Adrenal gland (tissue), 12 donors: ENCODE measurements around the gene CD207. TPM values are rescaled to one million over a fixed set of nuclear protein-coding genes. Genes with fewer than 3 reads are reported as not detected.

Source experiments
- DNase-seq, 7 donors: peaks; one replicate each; pipeline ENCODE4 v3.0.0-alpha.2; 2019 to 2020
- H3K27ac ChIP-seq, 5 donors: fragments of 200-600 bp; sonication (generic) in 4 of 5; 1 replicate in 3 of 5; 2 replicates in 2 of 5; pipeline versions ENCODE4 v1.5.1 to v1.8.0; 2016 to 2020; ENCODE audit warnings: mild to moderate bottlenecking in 1 of 5
- H3K27me3 ChIP-seq: fragments of 200-600 bp; 2 replicates; pipeline ENCODE4 v1.8.0; 2021
- H3K36me3 ChIP-seq, 2 donors: fragments of 200-600 bp; replicated peaks in 1 of 2; 1 replicate in 1 of 2; 2 replicates in 1 of 2; pipeline versions ENCODE4 v1.5.1 to v1.8.0; 2018 to 2022
- H3K4me1 ChIP-seq, 2 donors: fragments of 200-600 bp; replicated peaks in 1 of 2; 1 replicate in 1 of 2; 2 replicates in 1 of 2; pipeline versions ENCODE4 v1.5.1 to v1.8.0; 2018 to 2021
- H3K4me3 ChIP-seq, 4 donors: fragments of 200-600 bp; sonication (generic) in 3 of 4; one replicate each; pipeline ENCODE4 v1.5.1; 2016 to 2018
- H3K9me3 ChIP-seq, 3 donors: fragments of 200-600 bp; sonication (generic) in 1 of 3; replicated peaks in 1 of 3; 1 replicate in 2 of 3; 2 replicates in 1 of 3; pipeline versions ENCODE4 v1.5.1 to v1.8.0; 2016 to 2021
- CTCF ChIP-seq, 6 experiments: fragments of 450-650 bp in 4 of 6; fragments of 200-600 bp in 2 of 6; sonication (generic) in 1 of 6; IDR thresholded peaks; 1 replicate in 5 of 6; 2 replicates in 1 of 6; pipeline versions ENCODE4 v1.5.1 to v1.8.0; 2016 to 2021; ENCODE audit warnings: antibody characterized with exemption in 6 of 6, mild to moderate bottlenecking in 2 of 6, moderate library complexity in 1 of 6
- POLR2A ChIP-seq, 2 donors: fragments of 450-650 bp; IDR thresholded peaks; one replicate each; pipeline ENCODE4 v1.6.1; 2017; ENCODE audit warnings: antibody characterized with exemption in 2 of 2, mild to moderate bottlenecking in 2 of 2, moderate library complexity in 1 of 2
- WGBS, 4 donors: extraction: QIAGEN DNeasy Blood & Tissue Kit in 2 of 4; methylation state at CpG; one replicate each; pipeline versions ENCODE4 v1.1.5 to v1.1.7; 2013 to 2017; 5-methylcytosine and 5-hydroxymethylcytosine counted together
- intact Hi-C, 2 donors: fragments of 100-400 bp; cut with DNase I; formaldehyde crosslinking; loops; one replicate each; pipeline versions ENCODE4 v1.14.1 to v1.15.0; 2022 to 2023
- polyA plus RNA-seq, 3 donors: library from polyadenylated mRNA; stranded (reverse); fragments of 200-250 nt in 2 of 3; fragments of 350-450 nt in 1 of 3; fragmentation: Illumina TruSeq in 1 of 3; extraction: RNeasy Lipid Tissue Mini Kit (QIAGEN cat#74804) in 1 of 3; gene quantifications; one replicate each; pipeline ENCODE4 v1.2.3, GENCODE V29; 2013 to 2014
- total RNA-seq, 9 donors: library from RNA; depleted of rRNA in 4 of 9; stranded (reverse); fragments of >200 nt in 4 of 9; fragments of 120-200 nt in 1 of 9; fragmentation: NEBNext Ultra II Directional in 1 of 9; extraction: Animal tissue kit (Norgen Biotek cat#: 25700) in 1 of 9; gene quantifications; one replicate each; pipeline versions ENCODE4 v1.1.0 to v1.2.4, GENCODE V29; 2013 to 2023
- donor health status: healthy with polysubstance abuse.
- donor health status: Bipolar disorder and iron deficiency.
- donor health status: DM: yes; HTN: yes; CAD: no.
- donor health status: DM: no; HTN: no; CAD: no.
- donor health status: DM: no; HTN: no; CAD: no.
- donor health status: DM: yes; HTN: yes; CAD: no.

Gene CD207
- total and polyA plus RNA-seq, 12 donors = 0.07 to 0.10 TPM; not detected in 10

GRCh38 chr2:70817284-70817954 lies 18.2 kb downstream of the CD207 start:
- H3K27me3 ChIP-seq = no peaks in the 10 kb centered on the region
- no peaks in the 10 kb centered on the region for H3K36me3 ChIP-seq
- TF ChIP-seq POLR2A (IDR thresholded peaks at IDR 0.05) (no peak), CTCF (IDR thresholded peaks at IDR 0.05) (no peak)
- 84 to 96% (median 86%) methylated on average over 3 of the region's 3 CpGs for WGBS, 4 donors
- no peaks in the 10 kb centered on the region for H3K9me3 ChIP-seq
- H3K27ac ChIP-seq = no peak overlapping the region
- no peaks in the 10 kb centered on the region for H3K4me1 ChIP-seq
- DNase-seq = no peak
- intact Hi-C loops = no loop called here
- H3K4me3 ChIP-seq = no peak overlapping the region

GRCh38 chr2:70816726-70817125 lies 18.9 kb downstream of the CD207 start:
- TF ChIP-seq CTCF (IDR thresholded peaks at IDR 0.05) (no peak), POLR2A (IDR thresholded peaks at IDR 0.05) (no peak)
- 70 to 88% (median 82%) methylated on average over 5 of the region's 5 CpGs for WGBS, 4 donors

GRCh38 chr2:70808983-70809958 lies 26.3 kb downstream of the CD207 start:
- Histone ChIP-seq H3K27ac (no peak overlapping the region), H3K27me3 (no peaks in the 10 kb centered on the region), H3K4me1 (no peaks in the 10 kb centered on the region), H3K4me3 (no peak overlapping the region), H3K9me3 (no peaks in the 10 kb centered on the region), H3K36me3 (no peaks in the 10 kb centered on the region)
- intact Hi-C loops = no loop called here
- TF ChIP-seq POLR2A (IDR thresholded peaks at IDR 0.05) (no peak), CTCF (IDR thresholded peaks at IDR 0.05) (no peak)
- 88 to 92% (median 90%) methylated on average over 9 to 12 of the region's 12 CpGs for WGBS, 4 donors
- DNase-seq = no peak

More at GRCh38 chr2:70816726-70817125, 18.9 kb downstream of the CD207 start:
- intact Hi-C loops = no loop called here
- no peaks in the 10 kb centered on the region for H3K36me3 ChIP-seq
- no peaks in the 10 kb centered on the region for H3K4me1 ChIP-seq
- no peak overlapping the region for H3K4me3 ChIP-seq
- no peak overlapping the region for H3K27ac ChIP-seq
- H3K9me3 ChIP-seq = no peaks in the 10 kb centered on the region
- no peak for DNase-seq
- H3K27me3 ChIP-seq = no peaks in the 10 kb centered on the region

GRCh38 chr2:70807828-70808118 lies 27.8 kb downstream of the CD207 start:
- H3K36me3 ChIP-seq = no peaks in the 10 kb centered on the region
- no peaks in the 10 kb centered on the region for H3K9me3 ChIP-seq
- intact Hi-C loops = no loop called here
- H3K27ac ChIP-seq = no peak overlapping the region
- 89 to 95% (median 93%) methylated on average over 4 of the region's 4 CpGs for WGBS, 4 donors
- H3K27me3 ChIP-seq = no peaks in the 10 kb centered on the region
- no peaks in the 10 kb centered on the region for H3K4me1 ChIP-seq
- H3K4me3 ChIP-seq = no peak overlapping the region
- DNase-seq = no peak
- no peak for TF ChIP-seq CTCF (IDR thresholded peaks at IDR 0.05)
- TF ChIP-seq POLR2A (IDR thresholded peaks at IDR 0.05) = no peak
